WTC11 (cell line): ENCODE measurements around the gene SNRNP70. TPM values are rescaled to one million over a fixed set of nuclear protein-coding genes. Genes with fewer than 3 reads are reported as not detected.

ENCODE experiments used
- ATAC-seq: fragments of 200-7000 bp; cut with Tn5 transposase; 2 replicates; pipeline ENCODE4 v1.10.0; 2021; ENCODE audit warnings: mild to moderate bottlenecking, moderate library complexity
- CTCF ChIA-PET: fragments of 300-600 bp; sonication (Branson Sonifier 250); formaldehyde crosslinking; loops from one replicate; lab custom pipeline; 2021; ENCODE audit warnings: antibody characterized with exemption; lab: Charles Lee
- POLR2A ChIA-PET: fragments of 350-600 bp; sonication (Branson Sonifier 250); formaldehyde crosslinking; loops from one replicate; lab custom pipeline; 2021; ENCODE audit warnings: antibody characterized with exemption; lab: Charles Lee
- DNase-seq: peaks from one replicate; pipeline ENCODE4 v3.0.0; 2021; ENCODE audit warnings: low spot score
- H3K27ac Mint-ChIP-seq: 2 replicates; pipeline ENCODE4 v1.8.0; 2021; ENCODE audit warnings: mixed read lengths
- H3K27me3 Mint-ChIP-seq: 2 replicates; pipeline ENCODE4 v1.8.0; 2021; ENCODE audit warnings: low read depth, mild to moderate bottlenecking, moderate library complexity, mixed read lengths
- H3K36me3 Mint-ChIP-seq: 2 replicates; pipeline ENCODE4 v1.8.0; 2021; ENCODE audit warnings: mixed read lengths
- H3K4me1 Mint-ChIP-seq: 2 replicates; pipeline ENCODE4 v1.8.0; 2022; ENCODE audit warnings: mixed read lengths
- H3K4me3 Mint-ChIP-seq: 2 replicates; pipeline ENCODE4 v1.8.0; 2021; ENCODE audit warnings: mild to moderate bottlenecking, moderate library complexity, mixed read lengths
- H3K9me3 Mint-ChIP-seq: 2 replicates; pipeline ENCODE4 v1.8.0; 2021; ENCODE audit warnings: mixed read lengths
- CBFB ChIP-seq: sonication (generic); formaldehyde crosslinking; IDR thresholded peaks from 2 replicates; pipeline ENCODE4 v1.8.1; 2022; ENCODE audit warnings: mild to moderate bottlenecking, low read depth, missing genetic modification reagents
- CREB1 ChIP-seq: sonication (generic); formaldehyde crosslinking; IDR thresholded peaks from 2 replicates; pipeline ENCODE4 v1.8.0; 2023; ENCODE audit warnings: mild to moderate bottlenecking, missing genetic modification reagents
- EMX1 ChIP-seq: fragments of 250-450 bp; sonication (Bioruptor Pico); IDR thresholded peaks from 2 replicates; pipeline ENCODE4 v1.8.0; 2021; ENCODE audit warnings: mild to moderate bottlenecking
- ESRRA ChIP-seq: sonication (generic); formaldehyde crosslinking; IDR thresholded peaks from 2 replicates; pipeline ENCODE4 v1.8.1; 2022; ENCODE audit warnings: mild to moderate bottlenecking, missing genetic modification reagents, borderline replicate concordance
- FOXJ3 ChIP-seq: sonication (generic); formaldehyde crosslinking; IDR thresholded peaks from 2 replicates; pipeline ENCODE4 v1.9.0; 2021; ENCODE audit warnings: missing genetic modification reagents, mild to moderate bottlenecking, borderline replicate concordance
- FOXK1 ChIP-seq: sonication (generic); formaldehyde crosslinking; IDR thresholded peaks from 2 replicates; pipeline ENCODE4 v1.8.0; 2022; ENCODE audit warnings: mild to moderate bottlenecking, moderate library complexity, missing genetic modification reagents
- FOXP1 ChIP-seq: sonication (generic); formaldehyde crosslinking; IDR thresholded peaks from 2 replicates; pipeline ENCODE4 v1.8.0; 2022; ENCODE audit warnings: missing genetic modification reagents, mild to moderate bottlenecking, moderate library complexity, borderline replicate concordance
- HMGA2 ChIP-seq: fragments of 250-450 bp; sonication (Bioruptor Pico); IDR thresholded peaks from 2 replicates; pipeline ENCODE4 v1.4.0; 2021; ENCODE audit warnings: mild to moderate bottlenecking, moderate library complexity
- IRF2 ChIP-seq: sonication (generic); formaldehyde crosslinking; IDR thresholded peaks from 2 replicates; pipeline ENCODE4 v1.8.0; 2022; ENCODE audit warnings: low read depth, missing genetic modification reagents, borderline replicate concordance
- JAZF1 ChIP-seq: fragments of 250-450 bp; sonication (Bioruptor Pico); IDR thresholded peaks from 2 replicates; pipeline ENCODE4 v1.9.0; 2021; ENCODE audit warnings: moderate library complexity, mild to moderate bottlenecking, inconsistent platforms
- JUN ChIP-seq: sonication (generic); formaldehyde crosslinking; IDR thresholded peaks from 2 replicates; pipeline ENCODE4 v1.8.0; 2023; ENCODE audit warnings: mild to moderate bottlenecking, missing genetic modification reagents
- MLX ChIP-seq: sonication (generic); formaldehyde crosslinking; IDR thresholded peaks from 2 replicates; pipeline ENCODE4 v1.8.1; 2023; ENCODE audit warnings: mild to moderate bottlenecking, missing genetic modification reagents, moderate library complexity
- NFATC4 ChIP-seq: fragments of 250-450 bp; sonication (Bioruptor Pico); IDR thresholded peaks from 2 replicates; pipeline ENCODE4 v1.9.0; 2021; ENCODE audit warnings: mild to moderate bottlenecking
- NFE2L1 ChIP-seq: sonication (generic); formaldehyde crosslinking; IDR thresholded peaks from 2 replicates; pipeline ENCODE4 v1.8.1; 2023; ENCODE audit warnings: missing genetic modification reagents
- NFYB ChIP-seq: sonication (generic); formaldehyde crosslinking; conservative IDR thresholded peaks from 2 replicates; pipeline ENCODE4 v1.8.0; 2022; ENCODE audit warnings: low read depth, missing genetic modification reagents
- NR1H2 ChIP-seq: sonication (generic); formaldehyde crosslinking; IDR thresholded peaks from 2 replicates; pipeline ENCODE4 v1.9.0; 2021; ENCODE audit warnings: mild to moderate bottlenecking, moderate library complexity, missing genetic modification reagents
- OVOL2 ChIP-seq: fragments of 250-450 bp; sonication (Bioruptor Pico); IDR thresholded peaks from 2 replicates; pipeline ENCODE4 v1.9.0; 2021; ENCODE audit warnings: mild to moderate bottlenecking, borderline replicate concordance
- RELA ChIP-seq: sonication (generic); formaldehyde crosslinking; IDR thresholded peaks from 2 replicates; pipeline ENCODE4 v1.8.1; 2022; ENCODE audit warnings: missing genetic modification reagents, mild to moderate bottlenecking, borderline replicate concordance
- SMAD3 ChIP-seq: sonication (generic); formaldehyde crosslinking; IDR thresholded peaks from 2 replicates; pipeline ENCODE4 v1.8.0; 2022; ENCODE audit warnings: missing genetic modification reagents, mild to moderate bottlenecking, borderline replicate concordance
- SOX15 ChIP-seq: fragments of 250-450 bp; sonication (Bioruptor Pico); IDR thresholded peaks from 2 replicates; pipeline ENCODE4 v1.9.0; 2021; ENCODE audit warnings: mild to moderate bottlenecking
- TCF7 ChIP-seq: sonication (generic); formaldehyde crosslinking; IDR thresholded peaks from 2 replicates; pipeline ENCODE4 v1.8.0; 2022; ENCODE audit warnings: mild to moderate bottlenecking, low read depth, missing genetic modification reagents, moderate library complexity
- TEAD1 ChIP-seq: sonication (generic); formaldehyde crosslinking; IDR thresholded peaks from 2 replicates; pipeline ENCODE4 v1.8.0; 2022; ENCODE audit warnings: mild to moderate bottlenecking, missing genetic modification reagents
- total RNA-seq: library from RNA; stranded (reverse); gene quantifications from 3 replicates; pipeline ENCODE4 v1.2.3, GENCODE V29; 2021
- TF ChIP-seq, protein P1 (sequence below): fragments of 250-450 bp; sonication (Bioruptor Pico); conservative IDR thresholded peaks from 2 replicates; pipeline ENCODE4 v1.9.0; 2021; ENCODE audit warnings: mild to moderate bottlenecking
- TF ChIP-seq, protein P2 (sequence below): sonication (generic); formaldehyde crosslinking; IDR thresholded peaks from 2 replicates; pipeline ENCODE4 v1.8.1; 2023; ENCODE audit warnings: mild to moderate bottlenecking, missing genetic modification reagents, moderate library complexity
- TF ChIP-seq, protein P3 (sequence below): sonication (generic); formaldehyde crosslinking; IDR thresholded peaks from 2 replicates; pipeline ENCODE4 v1.8.0; 2022; ENCODE audit warnings: mild to moderate bottlenecking, missing genetic modification reagents

The SNRNP70 gene
- total RNA-seq, 1 experiment from 2014 or later, result 266 TPM

DNA sequence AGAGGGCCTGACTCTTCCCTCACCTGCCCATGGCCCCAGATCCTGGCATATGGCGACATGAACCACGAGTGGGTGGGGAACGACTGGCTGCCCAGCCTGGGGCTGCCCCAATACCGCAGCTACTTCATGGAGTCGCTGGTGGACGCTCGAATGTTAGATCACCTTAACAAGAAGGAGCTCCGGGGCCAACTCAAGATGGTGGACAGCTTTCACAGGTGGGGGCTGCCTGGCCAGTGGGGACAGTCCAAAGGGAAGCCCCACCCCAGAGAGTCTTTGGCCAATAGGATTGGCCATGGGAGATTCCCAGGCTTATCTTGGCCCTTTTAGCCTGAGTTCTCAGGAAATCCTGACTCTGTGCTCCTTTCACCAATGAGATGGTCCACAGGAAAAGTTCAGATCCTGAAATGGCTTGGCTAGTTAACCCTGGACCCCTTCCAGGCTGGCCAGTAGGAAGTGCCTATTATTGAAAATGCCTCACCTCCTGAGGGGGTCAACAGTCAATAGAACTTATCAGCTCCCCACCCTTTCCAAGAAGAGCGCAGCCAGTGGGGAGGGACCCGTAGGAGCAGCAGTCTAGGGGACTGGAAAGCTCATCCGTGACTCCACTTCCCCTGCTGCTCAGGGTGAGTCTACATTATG lies 62.9 kb downstream of the SNRNP70 start:
- TF ChIP-seq EMX1 (CRISPR knock-in tag) (no peak), HMGA2 (no peak), NFYB (CRISPR knock-in tag) (no peak), ESRRA (CRISPR knock-in tag) (no peak), NFATC4 (CRISPR knock-in tag) (no peak), CREB1 (CRISPR knock-in tag) (no peak), SOX15 (CRISPR knock-in tag) (no peak), FOXJ3 (CRISPR knock-in tag) (no peak)
- TF ChIP-seq, protein P1, sequence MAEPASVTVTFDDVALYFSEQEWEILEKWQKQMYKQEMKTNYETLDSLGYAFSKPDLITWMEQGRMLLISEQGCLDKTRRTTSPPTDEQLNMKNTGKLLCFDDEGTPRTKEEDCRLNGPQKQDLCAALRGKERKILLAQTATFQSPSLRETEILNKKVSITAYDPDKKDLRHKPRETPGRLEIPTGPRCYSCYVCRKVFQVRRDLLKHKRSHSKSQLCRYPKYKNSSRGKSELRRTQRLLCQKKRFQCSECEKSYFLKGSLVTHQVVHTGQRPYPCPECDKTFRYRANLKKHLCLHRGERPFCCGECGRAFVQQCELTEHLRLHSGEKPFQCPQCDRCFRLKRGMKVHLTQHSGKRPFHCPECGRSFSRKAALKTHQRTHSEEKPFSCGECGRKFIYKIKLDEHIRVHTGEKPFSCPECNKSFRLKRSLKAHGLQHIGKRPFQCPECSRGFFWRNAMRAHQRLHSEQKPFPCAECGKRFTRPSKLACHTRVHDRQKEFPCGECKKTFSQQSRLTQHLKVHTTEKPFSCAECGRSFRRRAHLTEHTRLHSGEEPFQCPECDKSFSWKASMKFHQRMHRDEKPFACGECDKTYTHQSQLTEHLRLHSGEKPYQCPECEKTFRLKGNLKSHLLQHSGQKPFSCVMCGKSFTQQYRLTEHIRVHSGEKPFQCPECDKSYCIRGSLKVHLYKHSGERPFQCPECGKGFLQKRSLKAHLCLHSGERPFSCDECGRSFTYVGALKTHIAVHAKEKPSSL (CRISPR knock-in tag), result no peak
- peaks cover 33% of the 10 kb centered on the region for H3K27me3 Mint-ChIP-seq
- H3K27ac Mint-ChIP-seq, result peak overlapping the region; percentile 48; the same call in 1 of the 2 replicates
- CTCF ChIA-PET, result interaction anchor here (0.6 to 7.9 kb wide), 14 partner anchors 12 to 148 kb away, joined by 3 to 98 read pairs (median 10); partner anchors contain the start of gene LIN7B
- H3K36me3 Mint-ChIP-seq, result no peaks in the 10 kb centered on the region; the same call in 1 of the 2 replicates
- ATAC-seq (no peak), DNase-seq (no peak)
- H3K9me3 Mint-ChIP-seq, result no peaks in the 10 kb centered on the region
- peak overlapping the region; percentile 92 for H3K4me3 Mint-ChIP-seq
- peaks cover 34% of the 10 kb centered on the region for H3K4me1 Mint-ChIP-seq
- POLR2A ChIA-PET, result interaction anchor here (1.1 to 2.5 kb wide), 2 partner anchors 23 to 62 kb away, joined by 4 to 7 read pairs; no protein-coding TSS in a partner anchor

- H3K9me3 Mint-ChIP-seq, result peaks cover 5% of the 10 kb centered on the region
- DNase-seq, result peak; percentile 100
- H3K27ac Mint-ChIP-seq, result peak overlapping the region; percentile 91
- peak; percentile 57 for ATAC-seq
- H3K4me1 Mint-ChIP-seq, result peaks cover 33% of the 10 kb centered on the region
- ChIA-PET POLR2A (interaction anchor here (0.5 to 2.5 kb wide), 14 partner anchors 9 to 411 kb away, joined by 3 to 8 read pairs (median 4); partner anchors contain the start of genes GYS1, NTF4, RUVBL2 and TRPM4), CTCF (interaction anchor here (0.5 to 7.9 kb wide), 19 partner anchors 10 to 156 kb away, joined by 3 to 98 read pairs (median 6); partner anchors contain the start of genes GYS1, LIN7B and RUVBL2)
- H3K4me3 Mint-ChIP-seq, result peak overlapping the region; percentile 92
- peaks cover 42% of the 10 kb centered on the region for H3K27me3 Mint-ChIP-seq
- peaks cover under 1% of the 10 kb centered on the region; the same call in 1 of the 2 replicates for H3K36me3 Mint-ChIP-seq
- TF ChIP-seq FOXP1, result no peak
- TF ChIP-seq MLX, result no peak
- no peak for TF ChIP-seq JAZF1 (CRISPR knock-in tag)
- 0 out of 2 replicates have a peak, but pooled peaks have one; percentile 46 for TF ChIP-seq TEAD1
- no peak for TF ChIP-seq TCF7 (CRISPR knock-in tag)
- TF ChIP-seq CBFB (CRISPR knock-in tag), result no peak
- TF ChIP-seq OVOL2 (CRISPR knock-in tag), result no peak
- TF ChIP-seq IRF2 (CRISPR knock-in tag), result no peak
- TF ChIP-seq, protein P2, sequence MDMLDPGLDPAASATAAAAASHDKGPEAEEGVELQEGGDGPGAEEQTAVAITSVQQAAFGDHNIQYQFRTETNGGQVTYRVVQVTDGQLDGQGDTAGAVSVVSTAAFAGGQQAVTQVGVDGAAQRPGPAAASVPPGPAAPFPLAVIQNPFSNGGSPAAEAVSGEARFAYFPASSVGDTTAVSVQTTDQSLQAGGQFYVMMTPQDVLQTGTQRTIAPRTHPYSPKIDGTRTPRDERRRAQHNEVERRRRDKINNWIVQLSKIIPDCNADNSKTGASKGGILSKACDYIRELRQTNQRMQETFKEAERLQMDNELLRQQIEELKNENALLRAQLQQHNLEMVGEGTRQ (CRISPR knock-in tag), result no peak
- TF ChIP-seq JUN, result no peak
- TF ChIP-seq SMAD3 (CRISPR knock-in tag), result no peak
- TF ChIP-seq RELA (CRISPR knock-in tag), result no peak
- no peak for TF ChIP-seq NR1H2 (CRISPR knock-in tag)
- TF ChIP-seq FOXK1, result peak; percentile 31; the same call in 1 of the 2 replicates
- TF ChIP-seq, protein P3, sequence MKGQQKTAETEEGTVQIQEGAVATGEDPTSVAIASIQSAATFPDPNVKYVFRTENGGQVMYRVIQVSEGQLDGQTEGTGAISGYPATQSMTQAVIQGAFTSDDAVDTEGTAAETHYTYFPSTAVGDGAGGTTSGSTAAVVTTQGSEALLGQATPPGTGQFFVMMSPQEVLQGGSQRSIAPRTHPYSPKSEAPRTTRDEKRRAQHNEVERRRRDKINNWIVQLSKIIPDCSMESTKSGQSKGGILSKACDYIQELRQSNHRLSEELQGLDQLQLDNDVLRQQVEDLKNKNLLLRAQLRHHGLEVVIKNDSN, result peak; percentile 41; the same call in 1 of the 2 replicates
- TF ChIP-seq NFE2L1, result peak; percentile 64; the same call in 1 of the 2 replicates
- no peak for TF ChIP-seq HMGA2
Measured at GRCh38 chr19:49148784-49149651, 63.8 kb downstream of the SNRNP70 start.
